Neural cell (in vitro differentiated cells): ENCODE measurements around the gene SRSF1. TPM values are rescaled to one million over a fixed set of nuclear protein-coding genes. Genes with fewer than 3 reads are reported as not detected.

Experiments
- H2AFZ ChIP-seq: fragments of 200-600, 300-800 bp; sonication (generic), shearing (Covaris generic); 2 replicates; pipeline ENCODE4 v1.6.0; 2014; ENCODE audit warnings: low read depth, mild to moderate bottlenecking, antibody characterized with exemption, low read length, moderate library complexity
- H3F3A ChIP-seq: fragments of 200-600 bp; shearing (Covaris generic); 2 replicates; pipeline ENCODE4 v1.6.1; 2016; ENCODE audit warnings: mild to moderate bottlenecking, moderate library complexity, mixed read lengths, antibody characterized with exemption, low read length; ENCODE audit not compliant: insufficient read depth, poor library complexity, severe bottlenecking
- H3K27ac ChIP-seq: fragments of 200-600, 300-800 bp; sonication (generic), shearing (Covaris generic); 2 replicates; pipeline ENCODE4 v1.5.1; 2014; ENCODE audit warnings: mild to moderate bottlenecking, low read length, moderate library complexity
- H3K27me3 ChIP-seq: fragments of 300-800, 200-600 bp; sonication (generic), shearing (Covaris generic); 2 replicates; pipeline ENCODE4 v1.6.0; 2014; ENCODE audit warnings: mild to moderate bottlenecking, low read depth, low read length, moderate library complexity; ENCODE audit not compliant: insufficient read depth
- H3K36me3 ChIP-seq: fragments of 300-800, 200-600 bp; sonication (generic), shearing (Covaris generic); 2 replicates; pipeline ENCODE4 v1.5.1; 2014; ENCODE audit warnings: mild to moderate bottlenecking, antibody characterized with exemption, low read length, moderate library complexity; ENCODE audit not compliant: insufficient read depth
- H3K4me2 ChIP-seq: fragments of 300-800, 200-600 bp; sonication (generic), shearing (Covaris generic); 2 replicates; pipeline ENCODE4 v1.6.0; 2014; ENCODE audit warnings: mild to moderate bottlenecking, low read length
- H3K4me3 ChIP-seq: fragments of 300-800, 200-600 bp; sonication (generic), shearing (Covaris generic); 2 replicates; pipeline ENCODE4 v1.5.1; 2014; ENCODE audit warnings: mild to moderate bottlenecking, low read length, moderate library complexity
- H3K79me2 ChIP-seq: fragments of 200-600 bp; shearing (Covaris generic); replicated peaks from 2 replicates; pipeline ENCODE4 v1.6.0; 2014; ENCODE audit warnings: mild to moderate bottlenecking, low read length, moderate library complexity; ENCODE audit not compliant: insufficient read depth
- H3K9ac ChIP-seq: fragments of 300-800, 200-600 bp; sonication (generic), shearing (Covaris generic); 2 replicates; pipeline ENCODE4 v1.6.1; 2016; ENCODE audit warnings: mild to moderate bottlenecking, low read length, mixed read lengths
- H3K9me2 ChIP-seq: fragments of 200-600 bp; shearing (Covaris generic); 2 replicates; pipeline ENCODE4 v1.6.1; 2016; ENCODE audit warnings: mild to moderate bottlenecking, low read length, mixed read lengths; ENCODE audit not compliant: insufficient read depth
- H3K9me3 ChIP-seq: fragments of 200-600, 300-800 bp; sonication (generic), shearing (Covaris generic); 2 replicates; pipeline ENCODE4 v1.6.1; 2016; ENCODE audit warnings: mild to moderate bottlenecking, mixed run types, low read length, moderate library complexity, mixed read lengths
- H4K20me1 ChIP-seq: fragments of 200-600 bp; shearing (Covaris generic); 2 replicates; pipeline ENCODE4 v1.6.1; 2016; ENCODE audit warnings: mild to moderate bottlenecking, mixed run types; ENCODE audit not compliant: insufficient read depth
- EP300 ChIP-seq: fragments of 450-650 bp; conservative IDR thresholded peaks from 2 replicates; pipeline ENCODE4 v1.6.1; 2014; ENCODE audit warnings: antibody characterized with exemption, mild to moderate bottlenecking, moderate library complexity; ENCODE audit not compliant: poor library complexity, severe bottlenecking
- EZH2 ChIP-seq: fragments of 200-600, 300-800 bp; shearing (Covaris generic), sonication (generic); IDR thresholded peaks from 2 replicates; pipeline ENCODE4 v1.6.1; 2014; ENCODE audit warnings: antibody characterized with exemption, low read length, borderline replicate concordance, mild to moderate bottlenecking; ENCODE audit not compliant: insufficient read depth, poor library complexity, severe bottlenecking
- MXI1 ChIP-seq: fragments of 450-650 bp; conservative IDR thresholded peaks from 2 replicates; pipeline ENCODE4 v1.6.1; 2014; ENCODE audit warnings: antibody characterized with exemption, mild to moderate bottlenecking; ENCODE audit not compliant: poor library complexity, severe bottlenecking
- POLR2AphosphoS5 ChIP-seq: IDR thresholded peaks from 2 replicates; pipeline ENCODE4 v1.6.1; 2012
- RAD21 ChIP-seq: fragments of 450-650 bp; conservative IDR thresholded peaks from 2 replicates; pipeline ENCODE4 v1.6.1; 2014; ENCODE audit warnings: antibody characterized with exemption, mild to moderate bottlenecking, moderate library complexity
- SMC3 ChIP-seq: fragments of 450-650 bp; conservative IDR thresholded peaks from 2 replicates; pipeline ENCODE4 v1.6.1; 2014; ENCODE audit warnings: antibody characterized with exemption, mild to moderate bottlenecking, moderate library complexity; ENCODE audit not compliant: poor library complexity
- TAF1 ChIP-seq: IDR thresholded peaks from 2 replicates; pipeline ENCODE4 v1.6.1; 2012; ENCODE audit warnings: low read depth
- polyA plus RNA-seq: library from polyadenylated mRNA; depleted of rRNA; stranded (reverse); fragments of >200 nt; gene quantifications from 2 replicates; pipeline ENCODE4 v1.2.3, GENCODE V29; 2014
- TF ChIP-seq, protein P1 (sequence below): fragments of 450-650 bp; IDR thresholded peaks from 2 replicates; pipeline ENCODE4 v1.5.1; 2014; ENCODE audit warnings: antibody characterized with exemption, mild to moderate bottlenecking, moderate library complexity; ENCODE audit not compliant: poor library complexity, severe bottlenecking
- TF ChIP-seq, protein P2 (sequence below): IDR thresholded peaks from 2 replicates; pipeline ENCODE4 v1.6.1; 2012; ENCODE audit warnings: borderline replicate concordance

The SRSF1 gene
- polyA plus RNA-seq, 1 donor from 2014 or later = 380 TPM

DNA sequence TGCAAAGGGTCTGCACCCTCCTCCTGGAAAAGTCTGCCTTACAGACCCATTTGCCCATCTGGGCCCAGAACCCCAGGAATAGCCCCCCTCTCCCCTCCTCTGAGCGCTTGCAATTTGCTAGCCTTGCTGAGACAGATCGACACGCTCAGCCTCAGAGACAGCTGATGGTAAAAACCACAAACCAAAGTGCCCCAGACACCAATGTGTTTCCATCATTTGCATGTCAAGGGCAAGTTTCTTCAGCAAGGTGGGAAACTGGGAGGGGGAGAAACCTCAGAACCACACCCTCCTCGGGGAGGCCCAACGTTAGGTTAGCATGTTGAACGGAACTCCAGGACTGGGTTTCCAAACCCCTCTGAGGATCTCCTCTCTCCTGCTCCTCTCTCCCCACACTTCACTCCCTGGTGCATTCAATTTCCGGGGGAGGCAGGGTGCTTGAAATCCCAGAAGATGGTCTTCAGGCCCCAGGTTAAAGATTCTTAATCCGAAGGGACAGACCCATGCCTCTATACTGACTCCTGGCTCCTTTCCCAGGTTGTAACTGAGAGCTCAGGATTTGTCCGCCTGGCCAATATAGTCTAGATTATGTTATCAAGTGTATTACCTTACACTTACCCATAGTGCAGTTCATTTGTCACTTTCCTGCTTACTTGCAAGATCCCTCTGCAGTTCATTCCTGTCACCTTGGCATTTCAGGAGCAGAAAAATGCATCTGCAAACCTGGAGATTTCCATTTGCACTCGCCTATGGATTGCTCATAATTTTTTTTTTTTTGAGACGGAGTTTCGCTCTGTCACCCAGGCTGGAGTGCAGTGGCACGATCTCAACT lies 50.5 kb downstream of the SRSF1 start:
- no peaks in the 10 kb centered on the region for H3K36me3 ChIP-seq
- peaks cover 27% of the 10 kb centered on the region for H3K79me2 ChIP-seq
- H3K9me2 ChIP-seq = no peaks in the 10 kb centered on the region
- H2AFZ ChIP-seq = no peak overlapping the region
- H3K9me3 ChIP-seq = no peaks in the 10 kb centered on the region
- H3K27me3 ChIP-seq = no peaks in the 10 kb centered on the region
- peak overlapping the region; percentile 88 for H3K4me2 ChIP-seq
- no peaks in the 10 kb centered on the region for H4K20me1 ChIP-seq
- H3K4me3 ChIP-seq = peak overlapping the region; percentile 89
- no peaks in the 10 kb centered on the region for H3F3A ChIP-seq
- H3K27ac ChIP-seq = no peak overlapping the region
- TF ChIP-seq POLR2AphosphoS5 (no peak), MXI1 (no peak), EP300 (no peak), RAD21 (no peak), TAF1 (no peak), SMC3 (no peak), EZH2 (no peak)
- TF ChIP-seq, protein P1, sequence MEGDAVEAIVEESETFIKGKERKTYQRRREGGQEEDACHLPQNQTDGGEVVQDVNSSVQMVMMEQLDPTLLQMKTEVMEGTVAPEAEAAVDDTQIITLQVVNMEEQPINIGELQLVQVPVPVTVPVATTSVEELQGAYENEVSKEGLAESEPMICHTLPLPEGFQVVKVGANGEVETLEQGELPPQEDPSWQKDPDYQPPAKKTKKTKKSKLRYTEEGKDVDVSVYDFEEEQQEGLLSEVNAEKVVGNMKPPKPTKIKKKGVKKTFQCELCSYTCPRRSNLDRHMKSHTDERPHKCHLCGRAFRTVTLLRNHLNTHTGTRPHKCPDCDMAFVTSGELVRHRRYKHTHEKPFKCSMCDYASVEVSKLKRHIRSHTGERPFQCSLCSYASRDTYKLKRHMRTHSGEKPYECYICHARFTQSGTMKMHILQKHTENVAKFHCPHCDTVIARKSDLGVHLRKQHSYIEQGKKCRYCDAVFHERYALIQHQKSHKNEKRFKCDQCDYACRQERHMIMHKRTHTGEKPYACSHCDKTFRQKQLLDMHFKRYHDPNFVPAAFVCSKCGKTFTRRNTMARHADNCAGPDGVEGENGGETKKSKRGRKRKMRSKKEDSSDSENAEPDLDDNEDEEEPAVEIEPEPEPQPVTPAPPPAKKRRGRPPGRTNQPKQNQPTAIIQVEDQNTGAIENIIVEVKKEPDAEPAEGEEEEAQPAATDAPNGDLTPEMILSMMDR = no peak
- TF ChIP-seq, protein P2, sequence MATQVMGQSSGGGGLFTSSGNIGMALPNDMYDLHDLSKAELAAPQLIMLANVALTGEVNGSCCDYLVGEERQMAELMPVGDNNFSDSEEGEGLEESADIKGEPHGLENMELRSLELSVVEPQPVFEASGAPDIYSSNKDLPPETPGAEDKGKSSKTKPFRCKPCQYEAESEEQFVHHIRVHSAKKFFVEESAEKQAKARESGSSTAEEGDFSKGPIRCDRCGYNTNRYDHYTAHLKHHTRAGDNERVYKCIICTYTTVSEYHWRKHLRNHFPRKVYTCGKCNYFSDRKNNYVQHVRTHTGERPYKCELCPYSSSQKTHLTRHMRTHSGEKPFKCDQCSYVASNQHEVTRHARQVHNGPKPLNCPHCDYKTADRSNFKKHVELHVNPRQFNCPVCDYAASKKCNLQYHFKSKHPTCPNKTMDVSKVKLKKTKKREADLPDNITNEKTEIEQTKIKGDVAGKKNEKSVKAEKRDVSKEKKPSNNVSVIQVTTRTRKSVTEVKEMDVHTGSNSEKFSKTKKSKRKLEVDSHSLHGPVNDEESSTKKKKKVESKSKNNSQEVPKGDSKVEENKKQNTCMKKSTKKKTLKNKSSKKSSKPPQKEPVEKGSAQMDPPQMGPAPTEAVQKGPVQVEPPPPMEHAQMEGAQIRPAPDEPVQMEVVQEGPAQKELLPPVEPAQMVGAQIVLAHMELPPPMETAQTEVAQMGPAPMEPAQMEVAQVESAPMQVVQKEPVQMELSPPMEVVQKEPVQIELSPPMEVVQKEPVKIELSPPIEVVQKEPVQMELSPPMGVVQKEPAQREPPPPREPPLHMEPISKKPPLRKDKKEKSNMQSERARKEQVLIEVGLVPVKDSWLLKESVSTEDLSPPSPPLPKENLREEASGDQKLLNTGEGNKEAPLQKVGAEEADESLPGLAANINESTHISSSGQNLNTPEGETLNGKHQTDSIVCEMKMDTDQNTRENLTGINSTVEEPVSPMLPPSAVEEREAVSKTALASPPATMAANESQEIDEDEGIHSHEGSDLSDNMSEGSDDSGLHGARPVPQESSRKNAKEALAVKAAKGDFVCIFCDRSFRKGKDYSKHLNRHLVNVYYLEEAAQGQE = no peak
- H3K9ac ChIP-seq = no peak overlapping the region

DNA sequence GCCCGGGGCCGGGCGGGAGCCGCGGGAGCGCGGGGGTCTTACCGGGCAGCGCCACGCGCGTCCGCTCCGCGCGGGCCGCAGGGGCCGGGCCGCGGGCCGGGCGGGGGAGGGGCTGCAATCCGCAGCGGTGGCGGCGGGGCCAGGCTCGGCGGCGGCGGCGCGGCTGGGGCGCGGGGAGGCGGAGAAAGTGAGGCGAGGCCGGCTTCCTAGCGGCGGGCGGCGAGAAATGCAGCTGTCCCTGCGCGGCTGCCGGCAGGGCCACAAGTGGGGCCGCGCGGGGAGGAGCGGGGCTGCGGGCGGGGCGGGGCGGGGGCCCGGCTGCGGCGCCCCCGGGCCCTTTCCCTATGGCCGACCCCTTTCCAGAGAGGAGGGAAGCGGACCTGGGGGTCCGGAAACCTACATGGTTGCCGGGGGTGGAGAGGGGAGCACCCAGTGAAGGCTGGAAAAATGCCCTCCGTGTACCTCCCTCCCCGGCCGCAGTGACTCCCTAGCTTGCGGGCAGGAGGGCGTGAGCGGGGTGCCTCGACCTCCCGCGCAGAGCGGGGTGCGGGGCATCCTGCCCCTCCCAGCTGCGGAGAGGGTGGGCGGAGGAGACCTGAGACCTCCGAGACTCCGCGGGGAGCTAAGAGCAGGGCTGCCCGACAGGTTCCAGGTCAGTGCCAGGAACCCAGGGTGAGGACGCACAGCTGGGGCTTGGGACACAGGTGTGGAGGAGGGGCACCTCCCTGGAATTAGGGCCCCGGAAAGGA lies 51.7 kb downstream of the SRSF1 start, which contains the start of gene CUEDC1:
Gene CUEDC1, minus strand, starts transcription at position 230 of the 749 bp plus-strand sequence. CDS start 69,848 bp downstream, outside the sequence.
- Histone ChIP-seq H3F3A (no peaks in the 10 kb centered on the region), H4K20me1 (no peaks in the 10 kb centered on the region), H3K9me2 (no peaks in the 10 kb centered on the region), H3K27me3 (no peaks in the 10 kb centered on the region), H3K4me3 (peak within 1 kb of the TSS; percentile 89), H3K79me2 (peaks cover 27% of the 10 kb centered on the region), H3K9me3 (no peaks in the 10 kb centered on the region), H2AFZ (peak within 1 kb of the TSS; percentile 83), H3K4me2 (peak within 1 kb of the TSS; percentile 88), H3K9ac (peak within 1 kb of the TSS; percentile 77), H3K36me3 (no peaks in the 10 kb centered on the region), H3K27ac (peak within 1 kb of the TSS; percentile 42)
- peak; percentile 13 for TF ChIP-seq SMC3
- TF ChIP-seq RAD21 = peak; percentile 9
- peak; percentile 53 for TF ChIP-seq POLR2AphosphoS5
- TF ChIP-seq EZH2 = no peak
- TF ChIP-seq, protein P1 = no peak
